Liver (tissue), 9 donors: ENCODE data around the gene VWA7. TPM values are rescaled to one million over a fixed set of nuclear protein-coding genes. Genes with fewer than 3 reads are reported as not detected.

ENCODE experiments used
- DNase-seq: peaks from one replicate; pipeline ENCODE4 v3.0.0-alpha.2; 2017; ENCODE audit warnings: low spot score
- H3K27ac ChIP-seq, 2 donors: one replicate each; pipeline ENCODE4 v1.7.0; 2013; ENCODE audit warnings: inconsistent platforms in 2 of 2, low read length in 2 of 2, control low read depth in 1 of 2, low read depth in 1 of 2, mild to moderate bottlenecking in 1 of 2
- H3K27me3 ChIP-seq, 4 donors: one replicate each; pipeline versions ENCODE4 v1.6.1 to v1.7.0; 2013; ENCODE audit warnings: low read length in 3 of 4, inconsistent platforms in 1 of 4, mild to moderate bottlenecking in 1 of 4, moderate library complexity in 1 of 4; ENCODE audit not compliant: control insufficient read depth in 4 of 4, insufficient read depth in 4 of 4
- H3K36me3 ChIP-seq, 4 donors: one replicate each; pipeline versions ENCODE4 v1.6.1 to v1.7.0; 2013; ENCODE audit warnings: low read length in 3 of 4, mild to moderate bottlenecking in 3 of 4, low read depth in 1 of 4, moderate library complexity in 1 of 4; ENCODE audit not compliant: control insufficient read depth in 4 of 4, insufficient read depth in 3 of 4
- H3K4me1 ChIP-seq, 4 donors: one replicate each; pipeline versions ENCODE4 v1.6.1 to v1.7.0; 2013; ENCODE audit warnings: low read length in 3 of 4, mild to moderate bottlenecking in 3 of 4, moderate library complexity in 1 of 4; ENCODE audit not compliant: control insufficient read depth in 4 of 4, insufficient read depth in 4 of 4
- H3K4me3 ChIP-seq, 3 donors: one replicate each; pipeline versions ENCODE4 v1.6.1 to v1.7.0; 2013; ENCODE audit warnings: low read length in 3 of 3, control low read depth in 1 of 3, low read depth in 1 of 3, mild to moderate bottlenecking in 1 of 3
- H3K9ac ChIP-seq, 2 donors: one replicate each; pipeline ENCODE4 v1.7.0; 2013; ENCODE audit warnings: low read length in 2 of 2, mild to moderate bottlenecking in 2 of 2, moderate library complexity in 2 of 2, control low read depth in 1 of 2, low read depth in 1 of 2
- H3K9me3 ChIP-seq, 4 donors: one replicate each; pipeline versions ENCODE4 v1.6.1 to v1.7.0; 2013; ENCODE audit warnings: low read length in 3 of 4; ENCODE audit not compliant: control insufficient read depth in 4 of 4
- ATF3 ChIP-seq: IDR thresholded peaks from 2 replicates; pipeline ENCODE4 v1.6.1; 2016; ENCODE audit warnings: antibody characterized with exemption
- CTCF ChIP-seq: fragments of 150-350 bp; IDR thresholded peaks from 2 replicates; pipeline ENCODE4 v1.5.1; 2017; ENCODE audit warnings: improper control_type of control experiment, low read depth, low read length; ENCODE audit not compliant: missing input control
- EGR1 ChIP-seq, 2 donors: IDR thresholded peaks; 2 replicates each; pipeline ENCODE4 v1.6.1; 2016 to 2018; ENCODE audit warnings: antibody characterized with exemption in 2 of 2, low read depth in 2 of 2
- FOXA1 ChIP-seq: IDR thresholded peaks from 2 replicates; pipeline ENCODE4 v1.6.1; 2016; ENCODE audit warnings: antibody characterized with exemption
- FOXA2 ChIP-seq: IDR thresholded peaks from 2 replicates; pipeline ENCODE4 v1.6.1; 2016; ENCODE audit warnings: antibody characterized with exemption
- GABPA ChIP-seq, 2 donors: IDR thresholded peaks in 1 of 2; conservative IDR thresholded peaks in 1 of 2; 2 replicates each; pipeline ENCODE4 v1.6.1; 2016; ENCODE audit warnings: antibody characterized with exemption in 2 of 2, mild to moderate bottlenecking in 1 of 2, moderate library complexity in 1 of 2
- HNF4A ChIP-seq, 2 donors: conservative IDR thresholded peaks; 2 replicates each; pipeline ENCODE4 v1.6.1; 2016; ENCODE audit warnings: antibody characterized with exemption in 2 of 2, mild to moderate bottlenecking in 2 of 2
- HNF4G ChIP-seq: IDR thresholded peaks from 2 replicates; pipeline ENCODE4 v1.6.1; 2016; ENCODE audit warnings: antibody characterized with exemption
- JUND ChIP-seq, 2 donors: IDR thresholded peaks; 2 replicates each; pipeline ENCODE4 v1.6.1; 2016; ENCODE audit warnings: antibody characterized with exemption in 2 of 2
- MAX ChIP-seq: IDR thresholded peaks from 2 replicates; pipeline ENCODE4 v1.6.1; 2016; ENCODE audit warnings: antibody characterized with exemption
- NR2F2 ChIP-seq: IDR thresholded peaks from 2 replicates; pipeline ENCODE4 v1.6.1; 2016; ENCODE audit warnings: antibody characterized with exemption
- RAD21 ChIP-seq, 2 donors: IDR thresholded peaks; 2 replicates each; pipeline ENCODE4 v1.6.1; 2016; ENCODE audit warnings: antibody characterized with exemption in 2 of 2, mild to moderate bottlenecking in 2 of 2
- REST ChIP-seq: IDR thresholded peaks from 2 replicates; pipeline ENCODE4 v1.6.1; 2016; ENCODE audit warnings: antibody characterized with exemption, mild to moderate bottlenecking
- RXRA ChIP-seq, 2 donors: IDR thresholded peaks; 2 replicates each; pipeline ENCODE4 v1.6.1; 2017 to 2018; ENCODE audit warnings: antibody characterized with exemption in 2 of 2, mild to moderate bottlenecking in 1 of 2
- SP1 ChIP-seq: IDR thresholded peaks from 2 replicates; pipeline ENCODE4 v1.6.1; 2018; ENCODE audit warnings: antibody characterized with exemption, mild to moderate bottlenecking
- TAF1 ChIP-seq: conservative IDR thresholded peaks from 2 replicates; pipeline ENCODE4 v1.6.1; 2016; ENCODE audit warnings: antibody characterized with exemption, mild to moderate bottlenecking
- YY1 ChIP-seq: IDR thresholded peaks from 2 replicates; pipeline ENCODE4 v1.6.1; 2016; ENCODE audit warnings: antibody characterized with exemption, mild to moderate bottlenecking
- WGBS: extraction: QIAGEN DNeasy Blood & Tissue Kit; methylation state at CpG from one replicate; pipeline ENCODE4 v1.1.7; 2013; 5-methylcytosine and 5-hydroxymethylcytosine counted together
- polyA plus RNA-seq, 2 donors: library from polyadenylated mRNA; stranded (reverse) in 1 of 2; unstranded in 1 of 2; fragments of 200-250 nt in 1 of 2; fragments of >200 nt in 1 of 2; fragmentation: Nextera tagmentation in 1 of 2; extraction: Ambion mirVana in 1 of 2; gene quantifications; one replicate each; pipeline versions ENCODE4 v1.2.1 to v1.2.3, GENCODE V29; 2013 to 2015
- total RNA-seq, 2 donors: library from RNA; depleted of rRNA; stranded (reverse); fragments of >200 nt; gene quantifications; one replicate each; pipeline ENCODE4 v1.2.3, GENCODE V29; 2014
- donor health status: healthy.
- donor health status: healthy.
- donor health status: healthy.
- donor health status: healthy.
- donor health status: healthy.

The VWA7 gene
- total and polyA plus RNA-seq, 4 donors, result 0.17 to 2.0 (median 0.92) TPM

GRCh38 chr6:31797588-31797987 lies 20.5 kb upstream of the VWA7 start (continued):
- TF ChIP-seq REST (no peak), TAF1 (no peak), FOXA1 (no peak), HNF4G (no peak), YY1 (no peak), ATF3 (no peak), RXRA (IDR thresholded peaks at IDR 0.05) (no peak), SP1 (no peak), HNF4A (conservative IDR thresholded peaks at IDR 0.05) (no peak), CTCF (no peak)

- DNase-seq, result no peak
- TF ChIP-seq HNF4A (conservative IDR thresholded peaks at IDR 0.05), result no peak
- no peak for TF ChIP-seq TAF1
- TF ChIP-seq YY1, result no peak
- TF ChIP-seq FOXA1, result no peak
- TF ChIP-seq HNF4G, result no peak
- no peak for TF ChIP-seq NR2F2
- TF ChIP-seq MAX, result no peak
- no peak for TF ChIP-seq EGR1 (IDR thresholded peaks at IDR 0.05; ENCODE audit: low read depth in 2 of 2)
- TF ChIP-seq RXRA (IDR thresholded peaks at IDR 0.05), result no peak
- TF ChIP-seq JUND (IDR thresholded peaks at IDR 0.05), result no peak
- TF ChIP-seq REST, result no peak
- no peak for TF ChIP-seq RAD21 (IDR thresholded peaks at IDR 0.05)
- no peak for TF ChIP-seq FOXA2
- TF ChIP-seq ATF3, result no peak
- no peak for TF ChIP-seq GABPA (IDR thresholded peaks at IDR 0.05 in 1 of 2, conservative IDR thresholded peaks at IDR 0.05 in 1 of 2)
- TF ChIP-seq CTCF, result no peak
- Histone ChIP-seq H3K27me3 (no peaks in the 10 kb centered on the region), H3K4me1 (peaks cover 0 to 10% (median 6%) of the 10 kb centered on the region in 4 donors), H3K36me3 (peaks cover 0 to 8% (median 4%) of the 10 kb centered on the region in 4 donors), H3K9ac (no peak overlapping the region), H3K27ac (no peak overlapping the region), H3K4me3 (no peak overlapping the region), H3K9me3 (no peaks in the 10 kb centered on the region)
- 95% methylated on average over 2 of the region's 2 CpGs for WGBS
These were observed 19.9 kb upstream of the VWA7 start for GRCh38 chr6:31796993-31797385.
